ENCODE data around the gene IRF8. TPM values are rescaled to one million over a fixed set of nuclear protein-coding genes. Genes with fewer than 3 reads are reported as not detected.

The IRF8 gene
- total RNA-seq, 1 experiment from 2014 or later = not detected

DNA sequence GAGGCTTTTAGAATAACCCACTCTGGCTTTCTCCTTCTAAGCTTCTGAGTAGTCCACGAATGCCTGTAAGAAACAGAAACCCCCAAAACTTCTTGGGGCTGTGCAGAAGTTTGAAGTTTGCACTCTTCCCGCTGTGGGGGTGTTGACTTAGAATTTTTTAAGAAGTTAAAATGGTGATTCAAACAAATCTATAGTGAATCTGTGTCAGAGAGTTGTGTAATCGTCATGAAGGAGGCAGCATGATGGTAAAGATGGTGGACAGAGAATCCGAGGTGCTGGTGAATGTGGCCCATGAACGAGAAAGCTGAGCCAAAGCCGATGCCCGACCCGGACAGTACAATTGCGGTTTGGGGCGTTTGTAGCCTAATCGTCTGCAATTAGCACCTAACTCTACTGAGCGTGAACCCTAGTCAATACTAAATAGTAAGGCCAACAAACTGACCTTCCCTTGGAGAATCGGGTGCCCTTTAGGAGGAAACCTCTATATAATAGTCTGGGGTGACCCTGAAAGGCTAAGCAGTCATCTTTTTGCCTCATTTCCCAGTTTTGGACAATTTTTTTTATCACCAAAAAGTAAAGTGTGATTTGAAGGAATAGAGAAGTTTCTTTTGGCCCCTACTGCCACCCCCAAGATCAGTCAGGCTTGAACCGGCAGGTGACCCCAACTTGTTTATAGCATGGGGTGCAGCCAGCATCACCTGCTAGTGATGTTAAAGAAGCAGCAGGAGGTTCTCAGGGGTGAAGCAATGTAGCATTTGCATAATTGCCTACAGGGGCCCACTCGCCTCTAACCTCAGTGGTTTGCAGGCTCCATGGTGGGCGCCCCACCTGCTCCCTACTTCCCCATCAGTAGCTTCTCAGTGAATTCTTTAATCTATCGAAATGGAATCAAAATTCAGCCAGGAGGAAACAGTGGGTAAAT, 11.2 kb downstream of the IRF8 start:
- no peak for DNase-seq (ENCODE audit: low spot score)
- in situ Hi-C loops (cut with HindIII; ENCODE audit: low sequenced_read_pairs) = no loop called here

DNA sequence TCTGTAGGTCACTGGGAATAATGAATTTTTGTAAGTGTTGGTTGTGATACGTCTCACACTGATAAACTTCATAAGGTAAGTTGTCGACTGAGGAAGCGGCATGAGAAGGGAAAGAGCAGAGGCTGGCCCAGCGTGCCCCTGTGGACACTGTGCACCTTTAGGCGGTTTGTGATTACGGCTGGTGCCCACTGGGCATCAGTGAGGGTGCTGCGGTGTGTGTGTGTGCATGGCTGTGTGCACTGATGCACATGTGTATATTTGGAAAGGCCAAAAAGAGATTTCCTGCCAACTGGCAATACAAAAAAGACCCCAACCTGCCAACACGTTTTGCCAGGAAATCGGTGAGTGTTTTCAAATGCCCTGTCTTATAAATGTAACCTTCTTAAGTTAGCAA, 11.9 kb downstream of the IRF8 start:
- in situ Hi-C loops (cut with HindIII; ENCODE audit: low sequenced_read_pairs) = no loop called here
- no peak for DNase-seq (ENCODE audit: low spot score)

DNA sequence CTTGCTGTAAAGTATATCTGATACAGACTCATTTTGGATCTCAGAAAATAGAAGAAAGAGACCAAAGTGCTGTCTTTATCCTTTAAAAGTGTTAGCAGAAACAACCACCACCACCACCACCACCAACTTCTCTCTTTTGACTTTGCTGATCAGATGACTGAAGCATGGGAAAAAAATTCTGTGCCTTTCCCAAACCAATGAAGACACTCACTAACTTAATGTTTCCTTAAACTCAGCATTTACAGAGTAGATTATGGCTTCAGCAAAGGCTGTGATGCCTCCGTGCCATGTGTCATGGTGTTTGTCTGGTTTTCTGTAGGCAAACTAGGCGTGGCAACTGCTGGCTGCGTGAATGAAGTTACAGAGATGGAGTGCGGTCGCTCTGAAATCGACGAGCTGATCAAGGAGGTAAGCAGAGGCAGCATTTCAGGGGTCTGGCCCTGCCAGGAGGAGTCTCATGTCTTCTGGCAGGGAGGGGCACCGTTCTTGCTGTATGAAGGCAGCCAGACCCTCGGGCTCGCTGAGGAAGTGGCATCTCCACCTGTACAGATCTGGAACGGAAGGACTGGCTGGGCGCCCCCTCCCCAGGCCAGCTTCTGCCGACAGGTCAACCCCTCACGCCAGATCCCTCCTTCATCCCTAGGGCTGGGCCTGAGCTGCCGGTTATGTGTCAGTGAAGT, 12.4 kb downstream of the IRF8 start:
- no peak for DNase-seq (ENCODE audit: low spot score)
- in situ Hi-C loops (cut with HindIII; ENCODE audit: low sequenced_read_pairs) = no loop called here

DNA sequence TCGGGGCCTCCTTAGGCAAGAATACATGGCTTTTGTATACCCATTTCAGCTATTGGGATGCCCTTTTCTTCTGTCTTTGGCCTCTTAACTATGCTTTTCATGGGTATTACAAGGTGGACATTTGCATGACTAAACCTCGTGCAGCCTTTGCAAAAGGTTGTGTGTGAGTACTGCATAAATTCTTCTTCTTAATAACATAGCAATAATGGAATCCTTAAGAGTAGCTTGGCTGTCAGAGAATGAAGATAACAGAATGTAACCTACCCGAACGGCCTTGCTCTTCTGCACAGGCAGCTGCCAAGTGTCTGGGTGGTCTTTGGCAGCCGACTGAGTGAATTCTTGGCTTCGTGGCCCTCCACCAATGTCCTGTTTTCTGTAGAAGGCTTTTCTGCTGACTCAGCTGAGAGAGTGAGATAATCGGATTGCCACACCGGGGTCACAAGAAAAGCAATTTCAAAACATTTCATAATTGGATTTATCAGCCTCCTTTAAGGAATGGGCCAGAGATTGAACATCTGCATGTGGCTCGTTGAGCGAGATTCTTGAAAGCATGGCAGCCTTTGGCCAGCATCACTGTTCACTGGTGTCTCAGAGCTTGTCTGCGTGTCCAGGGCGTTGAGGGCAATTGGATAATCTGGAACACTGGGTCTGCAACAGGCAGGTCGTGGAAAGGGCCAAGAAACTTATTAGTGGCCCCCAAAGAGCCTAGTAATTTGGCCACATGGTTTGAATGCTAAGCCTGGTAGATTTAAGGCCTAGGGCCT, 13.4 kb downstream of the IRF8 start:
- no peak for DNase-seq (ENCODE audit: low spot score)
- in situ Hi-C loops (cut with HindIII; ENCODE audit: low sequenced_read_pairs) = no loop called here

DNA sequence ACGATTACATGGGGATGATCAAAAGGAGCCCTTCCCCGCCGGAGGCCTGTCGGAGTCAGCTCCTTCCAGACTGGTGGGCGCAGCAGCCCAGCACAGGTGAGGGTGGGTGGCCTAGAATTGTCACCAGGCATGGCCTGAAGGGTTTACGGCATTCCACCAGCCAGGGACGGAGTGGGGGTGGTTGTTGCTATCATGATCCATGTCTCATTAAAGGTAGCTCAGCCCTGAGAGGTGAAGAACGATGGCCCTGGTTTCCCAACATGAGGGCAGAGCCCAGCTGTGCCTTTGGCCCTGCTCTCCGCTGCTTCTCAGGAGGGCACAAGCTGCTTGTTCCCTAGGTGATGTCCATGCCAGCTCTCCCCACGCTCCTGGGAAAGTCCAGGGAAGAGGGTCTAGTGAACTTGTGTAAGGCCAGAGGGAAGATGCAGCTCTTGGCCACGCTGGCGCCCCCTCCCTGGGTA, 14.2 kb downstream of the IRF8 start:
- in situ Hi-C loops (cut with HindIII; ENCODE audit: low sequenced_read_pairs) = no loop called here
- no peak for DNase-seq (ENCODE audit: low spot score)

DNA sequence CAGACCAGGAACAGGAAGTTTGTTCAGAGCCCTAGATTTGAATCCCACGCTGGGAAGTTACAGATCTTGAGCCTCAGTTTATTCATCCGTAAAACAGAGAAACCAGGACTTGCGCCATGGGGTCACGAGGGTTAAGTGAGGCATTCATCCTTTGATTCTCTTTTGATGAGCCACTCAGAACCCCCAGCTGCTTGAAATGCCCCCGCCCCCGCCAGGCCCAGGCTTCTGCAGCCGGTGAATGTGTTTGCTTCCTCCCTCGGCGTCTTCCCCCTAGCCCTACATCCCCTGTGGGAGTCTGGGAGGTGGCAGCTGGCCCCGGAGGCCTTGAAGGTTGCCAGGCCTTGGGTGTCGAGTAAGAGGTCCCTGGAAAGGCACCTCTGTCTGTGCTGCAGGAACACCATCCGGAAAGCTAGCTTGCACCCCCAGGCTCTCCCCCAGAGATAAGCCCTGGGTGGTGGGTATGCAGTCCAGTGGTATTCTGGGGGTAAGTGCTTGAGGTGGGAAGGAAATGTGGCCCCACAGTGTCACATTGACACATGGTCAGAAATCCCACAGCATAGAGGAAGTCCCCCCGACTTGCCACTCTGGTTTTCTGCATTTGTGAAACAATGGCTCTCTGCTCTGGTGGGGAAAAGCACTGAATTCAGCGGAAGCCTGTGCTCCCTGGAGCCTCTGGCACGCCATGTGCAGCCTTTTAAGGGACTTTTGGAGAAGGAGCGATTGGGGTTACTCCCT, 14.9 kb downstream of the IRF8 start:
- DNase-seq (ENCODE audit: low spot score) = no peak
- in situ Hi-C loops (cut with HindIII; ENCODE audit: low sequenced_read_pairs) = no loop called here

DNA sequence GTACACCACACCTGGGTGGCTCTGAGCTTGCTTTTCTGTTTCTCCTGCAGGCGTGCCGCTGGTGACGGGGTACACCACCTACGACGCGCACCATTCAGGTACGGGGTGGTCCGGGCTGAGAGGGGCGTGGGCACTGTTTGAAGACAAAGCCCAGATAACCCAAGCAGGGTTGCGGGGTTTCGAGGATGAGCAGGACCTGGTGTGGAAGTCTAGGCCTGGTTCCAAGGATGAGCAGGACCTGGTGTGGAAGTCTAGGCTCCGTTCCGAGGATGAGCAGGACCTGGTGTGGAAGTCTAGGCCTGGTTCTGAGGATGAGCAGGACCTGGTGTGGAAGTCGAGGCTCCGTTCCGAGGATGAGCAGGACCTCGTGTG, 15.4 kb downstream of the IRF8 start:
- DNase-seq (ENCODE audit: low spot score) = no peak
- in situ Hi-C loops (cut with HindIII; ENCODE audit: low sequenced_read_pairs) = no loop called here

DNA sequence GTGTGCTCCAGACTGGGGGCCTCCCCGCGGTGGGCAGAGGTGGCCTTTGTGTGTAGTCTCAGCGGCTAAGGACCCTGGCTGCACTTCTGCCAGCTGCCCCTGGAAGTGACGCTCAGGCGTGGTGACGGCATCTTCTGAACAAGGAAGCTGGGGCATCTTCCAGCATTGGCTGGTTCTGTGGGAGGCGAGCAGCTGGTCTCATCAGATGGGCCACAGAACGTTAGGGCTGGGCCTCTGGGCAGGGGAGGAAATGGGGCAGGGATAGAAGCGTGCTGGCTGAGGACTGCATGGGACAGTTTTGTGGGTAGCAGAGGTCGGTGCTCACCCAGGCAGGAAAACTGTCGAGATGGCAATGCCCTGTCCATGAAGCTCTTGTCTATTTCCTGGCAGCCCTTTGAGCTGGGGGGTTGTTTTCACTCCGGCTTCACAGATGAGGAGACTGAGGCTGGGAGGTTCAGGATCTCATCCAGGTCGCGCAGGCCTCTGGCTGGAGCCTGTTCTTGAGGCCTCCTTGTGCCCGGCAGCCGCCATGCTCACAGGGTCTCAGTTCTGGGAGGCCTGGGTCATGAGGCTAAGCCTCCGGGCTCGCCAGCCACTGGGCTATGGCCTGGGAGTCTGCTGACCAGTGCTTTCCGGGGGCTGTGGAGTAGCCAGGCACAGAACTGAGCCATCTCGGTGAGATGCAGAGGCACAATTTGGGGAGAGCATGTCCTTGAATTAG, 16.3 kb downstream of the IRF8 start:
- in situ Hi-C loops (cut with HindIII; ENCODE audit: low sequenced_read_pairs) = no loop called here
- no peak for DNase-seq (ENCODE audit: low spot score)

DNA sequence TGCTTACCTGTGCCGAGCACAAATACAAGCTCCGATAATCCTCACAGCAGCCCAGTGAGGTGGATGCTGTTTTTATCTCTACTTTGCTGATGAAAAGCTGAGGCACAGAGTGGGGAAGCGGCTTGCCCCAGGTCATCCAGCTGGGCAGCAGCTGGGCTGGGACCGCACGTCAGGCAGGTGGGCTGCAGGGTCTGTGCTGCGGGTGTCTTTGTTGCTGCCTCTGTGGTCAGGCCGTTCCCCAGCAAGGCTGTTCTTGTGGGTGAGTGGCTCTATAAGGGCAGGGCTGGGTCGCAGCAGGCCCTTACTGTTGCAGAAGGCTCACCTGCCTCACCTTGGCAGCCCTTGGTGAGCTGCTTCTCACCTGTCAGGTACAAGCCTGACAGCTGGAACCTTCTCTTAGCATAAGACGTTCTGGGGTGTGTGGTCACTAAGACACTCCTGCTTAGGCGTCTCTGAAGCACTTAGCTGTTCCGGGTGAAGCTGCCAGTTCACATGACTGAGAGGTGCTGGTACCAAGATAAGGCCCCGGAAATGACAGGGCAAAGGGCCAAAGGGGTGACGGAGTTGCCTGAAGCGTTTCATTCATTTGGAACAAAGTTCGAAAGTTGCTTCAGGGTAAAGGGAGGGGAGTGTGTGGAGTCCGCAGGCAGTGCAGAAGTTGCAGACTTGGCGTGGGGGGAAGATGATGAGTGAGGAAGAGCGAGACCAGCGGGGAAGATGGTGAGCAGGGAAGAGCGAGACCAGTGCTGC, 17.4 kb downstream of the IRF8 start:
- no peak for DNase-seq (ENCODE audit: low spot score)
- in situ Hi-C loops (cut with HindIII; ENCODE audit: low sequenced_read_pairs) = no loop called here

DNA sequence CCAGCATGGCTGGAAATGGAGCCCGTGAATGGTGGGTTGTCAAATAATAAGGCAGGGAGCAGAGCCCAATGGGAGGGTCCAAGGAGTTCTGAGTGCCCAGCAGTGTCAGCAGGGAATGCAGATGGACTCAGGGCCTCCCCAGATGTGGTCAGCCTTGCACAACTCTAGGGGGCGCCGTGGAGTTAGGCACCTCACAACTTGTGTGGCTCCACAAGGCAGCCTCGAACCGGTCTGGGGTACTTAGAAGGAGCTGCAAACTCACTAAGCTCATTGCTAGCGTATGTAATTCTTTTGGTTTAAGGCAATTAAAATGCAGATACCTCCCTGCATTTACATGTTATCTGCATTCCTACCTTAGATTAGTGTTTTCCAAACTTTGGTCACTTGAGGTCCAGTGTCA, 18.1 kb downstream of the IRF8 start:
- in situ Hi-C loops (cut with HindIII; ENCODE audit: low sequenced_read_pairs) = no loop called here
- no peak for DNase-seq (ENCODE audit: low spot score)

DNA sequence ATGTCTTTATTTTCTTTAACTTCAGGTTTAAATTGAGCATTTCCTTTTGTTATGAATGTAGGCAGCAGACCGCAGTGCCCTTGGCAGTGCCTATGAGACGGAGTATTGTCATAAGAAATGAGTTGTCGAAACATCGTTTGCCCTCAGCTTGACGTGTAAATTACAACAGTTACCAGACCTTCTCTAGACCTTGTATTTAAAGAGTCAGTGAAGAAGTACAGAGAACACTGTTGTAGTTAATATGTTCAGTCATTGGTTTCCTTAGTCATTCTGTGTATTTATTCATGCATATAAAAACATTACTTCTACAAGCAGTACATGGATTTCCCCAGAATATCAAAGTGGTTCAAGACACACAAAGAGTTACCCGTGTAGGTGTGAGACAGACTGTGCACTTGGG, 19.0 kb downstream of the IRF8 start:
- in situ Hi-C loops (cut with HindIII; ENCODE audit: low sequenced_read_pairs) = no loop called here
- no peak for DNase-seq (ENCODE audit: low spot score)

DNA sequence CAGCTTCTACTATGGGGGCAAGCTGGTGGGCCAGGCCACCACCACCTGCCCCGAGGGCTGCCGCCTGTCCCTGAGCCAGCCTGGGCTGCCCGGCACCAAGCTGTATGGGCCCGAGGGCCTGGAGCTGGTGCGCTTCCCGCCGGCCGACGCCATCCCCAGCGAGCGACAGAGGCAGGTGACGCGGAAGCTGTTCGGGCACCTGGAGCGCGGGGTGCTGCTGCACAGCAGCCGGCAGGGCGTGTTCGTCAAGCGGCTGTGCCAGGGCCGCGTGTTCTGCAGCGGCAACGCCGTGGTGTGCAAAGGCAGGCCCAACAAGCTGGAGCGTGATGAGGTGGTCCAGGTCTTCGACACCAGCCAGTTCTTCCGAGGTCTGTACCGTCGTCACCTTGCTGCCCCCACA, 19.5 kb downstream of the IRF8 start:
- in situ Hi-C loops (cut with HindIII; ENCODE audit: low sequenced_read_pairs) = no loop called here
- no peak for DNase-seq (ENCODE audit: low spot score)

DNA sequence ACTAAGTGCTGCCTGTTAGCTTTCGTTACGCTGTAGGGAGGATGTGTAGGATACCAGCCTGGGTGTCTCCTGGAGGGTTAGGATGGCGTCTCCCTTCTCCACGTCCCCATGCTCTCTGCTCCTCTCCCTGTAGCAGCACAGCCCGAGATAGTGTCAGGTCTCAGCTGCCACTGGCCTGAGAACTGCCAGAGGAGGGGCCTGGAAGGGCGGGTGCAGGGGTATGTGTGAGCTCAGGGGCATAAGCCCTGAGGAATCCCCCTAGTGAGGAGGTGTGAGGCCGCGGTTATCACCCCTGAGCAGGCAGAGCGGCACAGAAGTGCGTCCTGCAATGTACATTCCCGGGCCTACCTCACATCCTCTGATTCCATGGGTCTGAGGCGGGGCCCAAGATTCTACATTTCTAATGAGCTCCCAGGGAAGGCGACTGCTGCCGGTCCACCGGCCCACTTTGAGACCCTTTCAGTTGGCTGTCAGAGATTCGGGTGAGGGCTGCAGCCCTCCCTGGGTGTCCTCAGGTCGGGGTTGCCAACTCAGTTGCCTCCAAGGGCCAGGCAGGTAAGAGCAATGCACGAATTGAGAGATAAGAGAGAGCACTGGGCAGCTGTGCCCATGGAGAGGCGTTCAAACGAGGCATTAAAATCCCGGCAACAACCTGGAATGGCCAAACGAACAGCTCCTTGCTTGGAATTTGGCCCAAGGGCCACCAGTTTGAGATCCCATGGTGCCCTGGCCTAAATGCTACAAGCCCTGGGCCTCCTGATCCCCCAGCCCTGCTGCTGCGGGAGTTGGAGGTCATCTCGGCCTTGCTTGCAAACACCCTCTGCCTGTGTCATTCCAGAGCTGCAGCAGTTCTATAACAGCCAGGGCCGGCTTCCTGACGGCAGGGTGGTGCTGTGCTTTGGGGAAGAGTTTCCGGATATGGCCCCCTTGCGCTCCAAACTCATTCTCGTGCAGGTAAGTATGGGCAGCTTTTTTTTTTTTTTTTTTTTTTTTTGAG, 20.6 kb downstream of the IRF8 start:
- DNase-seq (ENCODE audit: low spot score) = no peak
- in situ Hi-C loops (cut with HindIII; ENCODE audit: low sequenced_read_pairs) = no loop called here

DNA sequence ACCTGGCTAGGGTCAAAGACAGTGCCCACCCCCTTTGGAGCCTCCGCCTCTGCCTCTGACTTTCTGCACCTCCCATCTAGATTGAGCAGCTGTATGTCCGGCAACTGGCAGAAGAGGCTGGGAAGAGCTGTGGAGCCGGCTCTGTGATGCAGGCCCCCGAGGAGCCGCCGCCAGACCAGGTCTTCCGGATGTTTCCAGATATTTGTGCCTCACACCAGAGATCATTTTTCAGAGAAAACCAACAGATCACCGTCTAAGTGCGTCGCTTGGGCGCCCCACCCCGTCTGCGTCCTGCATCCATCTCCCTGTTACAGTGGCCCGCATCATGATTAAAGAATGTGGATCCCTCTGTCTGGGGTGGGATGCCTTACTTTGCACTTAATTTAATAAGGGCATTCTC, 22.1 kb downstream of the IRF8 start:
- DNase-seq (ENCODE audit: low spot score) = no peak
- in situ Hi-C loops (cut with HindIII; ENCODE audit: low sequenced_read_pairs) = no loop called here

DNA sequence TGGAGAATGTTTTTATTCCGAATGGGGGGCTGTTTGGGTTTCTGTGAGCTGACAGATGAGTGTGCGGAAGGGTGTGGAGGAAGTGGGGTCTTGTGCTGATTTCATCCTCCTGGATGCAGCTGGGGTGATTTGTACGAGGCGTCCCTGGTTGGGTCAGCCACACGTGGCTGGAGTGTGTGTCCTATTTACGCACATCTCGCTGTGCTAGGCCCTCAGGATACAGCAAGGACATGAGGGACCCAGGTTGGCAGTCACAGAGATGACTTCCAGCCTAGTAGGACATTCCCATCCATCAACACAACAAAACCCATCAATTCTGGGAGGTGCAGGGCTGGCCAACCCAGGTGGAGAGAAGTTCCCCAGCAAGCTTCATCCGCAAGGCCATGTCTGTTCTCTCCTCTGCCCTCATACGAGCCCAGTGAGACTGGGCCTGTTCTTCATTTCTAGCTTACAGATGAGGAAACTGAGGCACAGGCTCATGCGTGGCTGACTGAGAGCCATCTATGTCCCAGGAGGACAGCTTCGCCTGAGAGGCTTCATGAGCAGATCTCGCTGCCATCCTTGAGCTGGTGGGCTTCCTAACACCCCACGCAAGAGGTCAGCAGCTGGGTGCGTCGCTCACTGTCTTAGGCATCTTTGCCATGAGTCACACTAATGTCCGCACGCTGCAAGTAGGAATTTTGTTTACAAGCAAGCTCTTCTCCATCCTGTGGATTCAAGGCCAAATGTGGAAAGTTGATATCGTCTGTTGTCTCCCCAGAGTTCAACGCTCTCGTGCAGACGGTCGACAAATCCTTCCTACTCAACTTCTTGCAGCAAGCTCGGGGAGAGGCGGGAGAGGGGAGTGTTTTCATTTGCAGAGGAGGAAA, 24.4 kb downstream of the IRF8 start:
- no peak for DNase-seq (ENCODE audit: low spot score)
- in situ Hi-C loops (cut with HindIII; ENCODE audit: low sequenced_read_pairs) = no loop called here

DNA sequence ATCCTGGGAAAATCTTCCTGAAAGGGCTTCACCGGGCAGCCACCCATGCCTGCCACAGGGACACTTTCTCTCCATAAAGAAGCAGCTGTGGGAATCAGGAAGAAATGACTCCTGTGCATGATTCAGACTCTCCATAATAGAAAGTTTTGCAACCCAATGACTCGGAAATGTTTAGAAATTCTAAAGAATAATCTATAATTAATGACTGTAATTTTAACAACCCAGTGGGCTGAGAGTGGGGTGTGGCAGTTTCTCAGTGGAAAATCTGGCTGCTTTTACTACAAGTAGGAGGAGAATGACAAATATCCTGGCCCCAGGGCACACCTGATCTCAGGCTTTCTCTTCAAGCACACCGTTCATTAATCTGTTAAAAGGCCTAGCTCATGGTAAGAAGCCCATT, 25.7 kb downstream of the IRF8 start:
- no peak for DNase-seq (ENCODE audit: low spot score)
- in situ Hi-C loops (cut with HindIII; ENCODE audit: low sequenced_read_pairs) = no loop called here
